ENCODE data around the gene RAB39A.
A peak's percentile ranks its signal among the peaks of the same experiment; 100 is the strongest.

The RAB39A gene

DNA sequence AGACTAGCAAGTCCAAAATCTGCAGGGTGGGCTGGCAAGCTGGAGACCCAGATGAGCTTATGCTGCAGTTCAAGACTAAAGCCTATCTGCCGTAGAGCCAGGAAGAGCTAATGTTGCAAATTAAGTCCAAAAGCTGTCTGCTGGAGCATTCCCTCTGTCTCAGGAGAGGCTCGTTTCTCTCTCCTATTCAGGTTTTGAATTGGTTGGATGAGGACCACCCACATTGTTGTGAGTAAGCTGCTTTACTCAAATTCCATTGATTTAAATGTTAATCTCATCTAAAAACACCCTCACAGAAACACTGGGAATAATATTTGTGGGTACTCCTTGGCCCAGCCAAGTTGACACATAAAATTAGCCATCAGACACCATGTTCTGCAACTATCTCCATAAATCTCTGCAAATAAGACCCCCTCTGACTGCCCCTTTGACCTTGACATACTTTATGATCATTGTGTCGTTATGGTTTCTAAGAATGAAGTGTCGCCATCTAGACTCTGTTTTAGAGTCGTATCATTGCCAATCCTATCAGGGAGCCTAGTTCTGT is 63.7 kb downstream of the RAB39A start:
- Histone ChIP-seq H2AFZ (ENCODE audit: low read depth, low read length) (no peak overlapping the region), H3K23ac (ENCODE audit: low read length in 2 of 2) (no peak overlapping the region), H2BK120ac (ENCODE audit: low read depth, low read length) (no peak overlapping the region), H2BK12ac (ENCODE audit: low read length in 2 of 2) (no peak overlapping the region), H3K36me3 (ENCODE audit: control insufficient read depth in 1 of 2, insufficient read depth in 2 of 2, low read depth in 1 of 2, low read length in 2 of 2) (no peaks in the 10 kb centered on the region), H3K14ac (ENCODE audit: low read length in 2 of 2) (no peak overlapping the region), H4K8ac (ENCODE audit: low read length) (no peak overlapping the region), H3K79me1 (replicated peaks; ENCODE audit: low read length, poor library complexity, severe bottlenecking) (no peaks in the 10 kb centered on the region), H3K4ac (ENCODE audit: low read depth in 1 of 2, low read length in 2 of 2) (no peak overlapping the region), H3K4me1 (ENCODE audit: control insufficient read depth, insufficient read depth, low read depth, low read length) (no peaks in the 10 kb centered on the region), H3K4me3 (ENCODE audit: insufficient read depth in 1 of 2, low read depth in 1 of 2, low read length in 2 of 2) (no peak overlapping the region), H3K9ac (ENCODE audit: low read length) (no peak overlapping the region), H2BK5ac (ENCODE audit: low read depth, low read length, poor library complexity, severe bottlenecking) (no peak overlapping the region), H3K27ac (ENCODE audit: low read length, poor library complexity, severe bottlenecking) (no peak overlapping the region), H3K4me2 (ENCODE audit: low read length, poor library complexity, severe bottlenecking) (no peak overlapping the region), H2AK5ac (ENCODE audit: low read length, severe bottlenecking) (no peak overlapping the region), H2BK15ac (ENCODE audit: low read depth, poor library complexity, severe bottlenecking) (no peak overlapping the region), H3K9me3 (ENCODE audit: control insufficient read depth, low read length) (no peaks in the 10 kb centered on the region), H3K18ac (ENCODE audit: low read depth in 1 of 2, low read length in 2 of 2) (no peak overlapping the region), H3K27me3 (ENCODE audit: control insufficient read depth in 1 of 2, insufficient read depth in 1 of 2, low read length in 2 of 2) (peaks cover under 1 to 12% of the 10 kb centered on the region in 2 experiments), H4K91ac (ENCODE audit: low read length) (no peak overlapping the region)
- WGBS = 74% methylated on average over 5 of the region's 5 CpGs
- no peak for DNase-seq

DNA sequence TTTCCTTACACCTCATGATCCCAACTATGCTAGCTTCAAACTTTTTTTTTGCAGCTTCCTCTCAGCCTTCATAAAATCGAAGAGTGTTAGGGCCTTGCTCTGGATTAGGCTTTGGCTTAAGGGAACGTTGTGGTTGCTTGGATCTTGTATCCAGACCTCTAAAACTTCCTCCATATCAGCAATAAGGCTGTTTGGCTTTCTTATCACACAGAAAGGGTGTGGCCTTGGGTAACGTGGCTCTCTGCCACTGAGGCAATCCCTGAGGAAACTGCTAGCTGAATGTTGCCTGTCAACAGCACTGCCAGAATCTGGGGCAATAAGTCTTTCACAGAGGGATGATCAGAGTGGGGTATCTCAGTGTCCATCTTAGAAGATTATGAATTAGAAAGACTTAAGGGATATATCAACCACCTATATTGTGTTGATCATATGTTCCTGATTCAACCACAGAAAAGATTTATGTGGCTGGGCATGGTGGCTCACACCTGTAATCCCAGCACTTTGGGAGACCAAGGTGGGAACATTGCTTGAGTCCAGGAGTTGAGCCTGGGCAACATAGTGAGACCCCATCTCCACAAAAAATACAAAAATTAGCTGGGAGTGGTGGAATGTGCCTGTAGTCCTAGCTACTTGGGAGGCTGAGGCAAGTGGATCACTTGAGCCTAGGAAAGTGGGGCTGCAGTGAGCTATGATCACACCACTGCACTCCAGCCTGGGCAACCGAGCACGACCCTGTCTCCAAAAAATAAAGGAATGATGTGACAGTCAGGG is 67.9 kb downstream of the RAB39A start:
- Histone ChIP-seq H2BK120ac (ENCODE audit: low read depth, low read length) (no peak overlapping the region), H4K91ac (ENCODE audit: low read length) (no peak overlapping the region), H4K8ac (ENCODE audit: low read length) (no peak overlapping the region), H2AK5ac (ENCODE audit: low read length, severe bottlenecking) (no peak overlapping the region), H3K4me1 (ENCODE audit: control insufficient read depth, insufficient read depth, low read depth, low read length) (no peaks in the 10 kb centered on the region), H3K9me3 (ENCODE audit: control insufficient read depth, low read length) (no peaks in the 10 kb centered on the region), H3K14ac (ENCODE audit: low read length in 2 of 2) (no peak overlapping the region), H2BK12ac (ENCODE audit: low read length in 2 of 2) (no peak overlapping the region), H2BK15ac (ENCODE audit: low read depth, poor library complexity, severe bottlenecking) (no peak overlapping the region), H3K23ac (ENCODE audit: low read length in 2 of 2) (no peak overlapping the region), H3K4ac (ENCODE audit: low read depth in 1 of 2, low read length in 2 of 2) (no peak overlapping the region), H3K18ac (ENCODE audit: low read depth in 1 of 2, low read length in 2 of 2) (no peak overlapping the region), H3K9ac (ENCODE audit: low read length) (no peak overlapping the region), H2AFZ (ENCODE audit: low read depth, low read length) (no peak overlapping the region), H2BK5ac (ENCODE audit: low read depth, low read length, poor library complexity, severe bottlenecking) (no peak overlapping the region), H3K4me3 (ENCODE audit: insufficient read depth in 1 of 2, low read depth in 1 of 2, low read length in 2 of 2) (no peak overlapping the region), H3K36me3 (ENCODE audit: control insufficient read depth in 1 of 2, insufficient read depth in 2 of 2, low read depth in 1 of 2, low read length in 2 of 2) (no peaks in the 10 kb centered on the region), H3K27me3 (ENCODE audit: control insufficient read depth in 1 of 2, insufficient read depth in 1 of 2, low read length in 2 of 2) (peaks cover 8 to 10% of the 10 kb centered on the region in 2 experiments), H3K4me2 (ENCODE audit: low read length, poor library complexity, severe bottlenecking) (no peak overlapping the region), H3K27ac (ENCODE audit: low read length, poor library complexity, severe bottlenecking) (no peak overlapping the region), H3K79me1 (replicated peaks; ENCODE audit: low read length, poor library complexity, severe bottlenecking) (no peaks in the 10 kb centered on the region)
- 61% methylated on average over 2 of the region's 5 CpGs for WGBS
- no peak for DNase-seq

DNA sequence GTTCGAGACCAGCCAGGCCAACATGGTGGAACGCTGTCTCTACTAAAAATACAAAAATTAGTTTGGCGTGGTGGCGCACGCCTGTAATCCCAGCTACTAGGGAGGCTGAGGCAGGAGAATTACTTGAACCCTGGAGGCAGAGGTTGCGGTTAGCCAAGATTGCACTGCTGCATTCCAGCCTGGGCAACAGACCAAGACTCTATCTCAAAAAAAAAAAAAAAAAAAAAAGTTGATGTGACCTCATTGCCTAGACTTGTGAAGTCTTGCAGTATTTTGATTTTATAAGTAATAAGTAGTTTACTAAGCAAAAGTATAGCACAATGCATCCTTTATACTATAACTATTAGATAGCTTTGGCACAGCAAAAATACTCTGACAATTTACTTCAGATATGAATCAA is 70.5 kb downstream of the RAB39A start:
- Histone ChIP-seq H3K18ac (ENCODE audit: low read depth in 1 of 2, low read length in 2 of 2) (no peak overlapping the region), H3K36me3 (ENCODE audit: control insufficient read depth in 1 of 2, insufficient read depth in 2 of 2, low read depth in 1 of 2, low read length in 2 of 2) (no peaks in the 10 kb centered on the region), H3K4me1 (ENCODE audit: control insufficient read depth, insufficient read depth, low read depth, low read length) (no peaks in the 10 kb centered on the region), H3K4me2 (ENCODE audit: low read length, poor library complexity, severe bottlenecking) (no peak overlapping the region), H3K27ac (ENCODE audit: low read length, poor library complexity, severe bottlenecking) (no peak overlapping the region), H2BK120ac (ENCODE audit: low read depth, low read length) (no peak overlapping the region), H3K4ac (ENCODE audit: low read depth in 1 of 2, low read length in 2 of 2) (no peak overlapping the region), H4K8ac (ENCODE audit: low read length) (no peak overlapping the region), H4K91ac (ENCODE audit: low read length) (no peak overlapping the region), H3K14ac (ENCODE audit: low read length in 2 of 2) (no peak overlapping the region), H3K23ac (ENCODE audit: low read length in 2 of 2) (no peak overlapping the region), H2BK5ac (ENCODE audit: low read depth, low read length, poor library complexity, severe bottlenecking) (no peak overlapping the region), H2AFZ (ENCODE audit: low read depth, low read length) (no peak overlapping the region), H3K79me1 (replicated peaks; ENCODE audit: low read length, poor library complexity, severe bottlenecking) (no peaks in the 10 kb centered on the region), H3K9me3 (ENCODE audit: control insufficient read depth, low read length) (no peaks in the 10 kb centered on the region), H3K9ac (ENCODE audit: low read length) (no peak overlapping the region), H2BK15ac (ENCODE audit: low read depth, poor library complexity, severe bottlenecking) (no peak overlapping the region), H3K27me3 (ENCODE audit: control insufficient read depth in 1 of 2, insufficient read depth in 1 of 2, low read length in 2 of 2) (peaks cover 8 to 14% of the 10 kb centered on the region in 2 experiments), H2BK12ac (ENCODE audit: low read length in 2 of 2) (no peak overlapping the region), H3K4me3 (ENCODE audit: insufficient read depth in 1 of 2, low read depth in 1 of 2, low read length in 2 of 2) (no peak overlapping the region), H2AK5ac (ENCODE audit: low read length, severe bottlenecking) (no peak overlapping the region)
- DNase-seq = no peak
- 100% methylated on average over 6 of the region's 6 CpGs for WGBS

DNA sequence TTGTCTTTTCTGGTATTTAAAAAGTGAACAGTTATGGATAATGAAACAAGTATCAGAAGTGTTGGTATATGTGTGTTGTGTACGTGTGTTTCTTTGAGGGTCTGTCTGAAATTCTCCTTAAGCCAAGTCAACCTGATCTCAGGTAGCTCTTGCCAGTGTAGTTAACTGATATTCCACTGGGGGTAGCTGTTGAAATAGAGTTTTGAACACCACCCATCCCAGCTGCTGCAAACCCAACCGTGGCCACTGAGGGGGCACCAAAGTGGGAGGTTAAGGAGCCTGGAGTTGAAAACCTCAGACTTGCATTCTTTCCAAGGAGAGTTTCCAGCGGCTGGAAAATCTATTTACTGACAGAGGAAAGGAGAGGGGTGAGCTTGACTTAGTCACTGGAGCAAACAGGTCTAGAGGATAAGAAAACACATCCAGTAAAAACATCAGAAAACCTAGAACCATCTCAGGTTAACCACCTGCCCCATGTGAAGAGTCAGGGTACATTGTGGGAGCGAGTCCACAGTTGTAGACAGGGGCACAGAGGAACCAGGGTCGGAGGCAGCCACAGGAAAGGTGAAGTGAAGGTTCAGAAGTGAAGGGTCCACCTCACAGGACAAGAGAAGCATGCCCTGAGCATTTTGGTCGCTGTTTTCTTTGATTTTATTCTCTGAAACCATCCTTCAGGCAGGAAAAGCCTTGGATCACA is 71.7 kb downstream of the RAB39A start:
- 51% methylated on average over 4 of the region's 6 CpGs for WGBS
- Histone ChIP-seq H2BK15ac (ENCODE audit: low read depth, poor library complexity, severe bottlenecking) (no peak overlapping the region), H2BK12ac (ENCODE audit: low read length in 2 of 2) (no peak overlapping the region), H3K14ac (ENCODE audit: low read length in 2 of 2) (no peak overlapping the region), H3K4me1 (ENCODE audit: control insufficient read depth, insufficient read depth, low read depth, low read length) (no peaks in the 10 kb centered on the region), H3K4me3 (ENCODE audit: insufficient read depth in 1 of 2, low read depth in 1 of 2, low read length in 2 of 2) (no peak overlapping the region), H3K27me3 (ENCODE audit: control insufficient read depth in 1 of 2, insufficient read depth in 1 of 2, low read length in 2 of 2) (peaks cover 4 to 14% of the 10 kb centered on the region in 2 experiments), H3K18ac (ENCODE audit: low read depth in 1 of 2, low read length in 2 of 2) (no peak overlapping the region), H2BK120ac (ENCODE audit: low read depth, low read length) (no peak overlapping the region), H3K79me1 (replicated peaks; ENCODE audit: low read length, poor library complexity, severe bottlenecking) (no peaks in the 10 kb centered on the region), H4K8ac (ENCODE audit: low read length) (no peak overlapping the region), H3K9ac (ENCODE audit: low read length) (no peak overlapping the region), H4K91ac (ENCODE audit: low read length) (no peak overlapping the region), H3K36me3 (ENCODE audit: control insufficient read depth in 1 of 2, insufficient read depth in 2 of 2, low read depth in 1 of 2, low read length in 2 of 2) (no peaks in the 10 kb centered on the region), H2BK5ac (ENCODE audit: low read depth, low read length, poor library complexity, severe bottlenecking) (no peak overlapping the region), H3K4ac (ENCODE audit: low read depth in 1 of 2, low read length in 2 of 2) (no peak overlapping the region), H3K27ac (ENCODE audit: low read length, poor library complexity, severe bottlenecking) (no peak overlapping the region), H3K9me3 (ENCODE audit: control insufficient read depth, low read length) (no peaks in the 10 kb centered on the region), H2AFZ (ENCODE audit: low read depth, low read length) (no peak overlapping the region), H2AK5ac (ENCODE audit: low read length, severe bottlenecking) (no peak overlapping the region), H3K23ac (ENCODE audit: low read length in 2 of 2) (no peak overlapping the region), H3K4me2 (ENCODE audit: low read length, poor library complexity, severe bottlenecking) (no peak overlapping the region)
- DNase-seq = peak; percentile 68

Data from mesenchymal stem cell (in vitro differentiated cells and primary cell).